Airway epithelial cell (primary cell): ENCODE measurements around the gene LHX1. TPM values are rescaled to one million over a fixed set of nuclear protein-coding genes. Genes with fewer than 3 reads are reported as not detected.

Experiments used
- total RNA-seq: library from RNA; depleted of rRNA; stranded (reverse); fragments of >200 nt; gene quantifications from 2 replicates; pipeline ENCODE4 v1.2.3, GENCODE V29; 2015

The LHX1 gene
- total RNA-seq = not detected in 2 replicates

GRCh38 chr17:36937001-36937958 lies at the start of gene LHX1:
Gene LHX1, plus strand, starts transcription at chr17:36937475. Its CDS starts 723 bp downstream, at chr17:36938198.

GRCh38 chr17:36948717-36949460 lies 11.6 kb downstream of the LHX1 start, which contains the start of gene AATF:
Gene AATF, plus strand, starts transcription at chr17:36948954. Its CDS starts 172 bp downstream, at chr17:36949126.

Other genes with a start within 250 kb of the LHX1 start
- gene AATF, start 11.5 kb downstream of the LHX1 start, total RNA-seq = 31.1 and 41.0 TPM in 2 replicates